A549 (cell line): ENCODE measurements around the gene GPR15LG. TPM values are rescaled to one million over a fixed set of nuclear protein-coding genes. Genes with fewer than 3 reads are reported as not detected.

ENCODE experiments used
- ATAC-seq, 2 experiments: fragments of 200-7000 bp in 1 of 2; fragments of >200 bp in 1 of 2; cut with Nextera tagmentation in 1 of 2; cut with Tn5 transposase in 1 of 2; 3 replicates each; pipeline versions ENCODE4 v1.8.0 to v1.9.1; 2018 to 2020; ENCODE audit warnings: mild to moderate bottlenecking in 1 of 2, moderate library complexity in 1 of 2
- CTCF ChIA-PET: fragments of 300-600 bp; sonication (Branson Sonifier 250); formaldehyde crosslinking; extraction: SDS; loops from one replicate; lab custom pipeline; 2021; ENCODE audit warnings: antibody characterized with exemption, inconsistent platforms; lab: Yijun Ruan, JAX
- POLR2A ChIA-PET: fragments of 350-600 bp; formaldehyde crosslinking; extraction: SDS; loops from one replicate; lab custom pipeline; 2021; ENCODE audit warnings: antibody characterized with exemption, inconsistent platforms; lab: Yijun Ruan, JAX
- DNase-seq, 2 experiments: peaks; one replicate each; pipeline versions ENCODE4 v3.0.0 to v3.0.0-alpha.2; 2011 to 2016; ENCODE audit warnings: low read depth in 1 of 2, low spot score in 1 of 2
- FAIRE-seq: peaks from 2 replicates; lab custom pipeline; 2011; peaks lifted over from hg19 to GRCh38; lab: Jason Lieb, UNC
- H3K27ac ChIP-seq, 2 experiments: fragments of >200 bp; sonication (Bioruptor Twin); formaldehyde crosslinking; 3 replicates each; pipeline ENCODE4 v1.5.1; 2016 to 2017
- H3K4me1 ChIP-seq: fragments of >200 bp; sonication (Bioruptor Twin); formaldehyde crosslinking; 3 replicates; pipeline ENCODE4 v1.6.1; 2016
- H3K4me2 ChIP-seq: fragments of >200 bp; sonication (Bioruptor Twin); formaldehyde crosslinking; 3 replicates; pipeline ENCODE4 v1.6.1; 2016
- H3K4me3 ChIP-seq: fragments of >200 bp; sonication (Bioruptor Twin); formaldehyde crosslinking; 3 replicates; pipeline ENCODE4 v1.5.1; 2016
- H3K9me3 ChIP-seq: fragments of >200 bp; sonication (Bioruptor Twin); formaldehyde crosslinking; 3 replicates; pipeline ENCODE4 v1.6.1; 2016
- BHLHE40 ChIP-seq: IDR thresholded peaks from 2 replicates; pipeline ENCODE4 v1.6.1; 2012; ENCODE audit warnings: low read depth, low read length, inconsistent platforms
- CBX2 ChIP-seq: fragments of 200-600 bp; sonication (generic); IDR thresholded peaks from 2 replicates; pipeline ENCODE4 v1.6.1; 2016; ENCODE audit warnings: low read depth, mild to moderate bottlenecking, borderline replicate concordance
- CBX8 ChIP-seq: fragments of 200-600 bp; sonication (generic); IDR thresholded peaks from 2 replicates; pipeline ENCODE4 v1.6.1; 2016
- CHD4 ChIP-seq: fragments of 200-600 bp; sonication (generic); IDR thresholded peaks from 2 replicates; pipeline ENCODE4 v1.6.1; 2016; ENCODE audit warnings: antibody characterized with exemption, mild to moderate bottlenecking, borderline replicate concordance
- EHF ChIP-seq: fragments of 250-450 bp; sonication (Bioruptor Pico); IDR thresholded peaks from 2 replicates; pipeline ENCODE4 v1.5.0; 2020; ENCODE audit warnings: mild to moderate bottlenecking
- EP300 ChIP-seq, 2 experiments: fragments of >200 bp; sonication (Bioruptor Twin); formaldehyde crosslinking; IDR thresholded peaks; 2 replicates in 1 of 2; 3 replicates in 1 of 2; pipeline ENCODE4 v1.6.1; 2016 to 2017
- FOSB ChIP-seq: fragments of 250-450 bp; sonication (Bioruptor Pico); IDR thresholded peaks from 2 replicates; pipeline ENCODE4 v1.5.0; 2020; ENCODE audit warnings: mild to moderate bottlenecking, moderate library complexity
- FOSL2 ChIP-seq, 2 experiments: fragments of 450-650 bp in 1 of 2; fragments of >200 bp in 1 of 2; sonication (Bioruptor Twin) in 1 of 2; formaldehyde crosslinking; IDR thresholded peaks; 2 replicates each; pipeline versions ENCODE4 v1.5.0 to v1.6.1; 2016 to 2020; ENCODE audit warnings: mild to moderate bottlenecking in 1 of 2, moderate library complexity in 1 of 2
- HDAC2 ChIP-seq: fragments of 200-600 bp; sonication (generic); IDR thresholded peaks from 2 replicates; pipeline ENCODE4 v1.6.1; 2016
- HOXB13 ChIP-seq: fragments of 250-450 bp; sonication (Bioruptor Pico); IDR thresholded peaks from 2 replicates; pipeline ENCODE4 v1.5.0; 2020; ENCODE audit warnings: low read depth, mild to moderate bottlenecking, moderate library complexity
- HOXB5 ChIP-seq: fragments of 250-450 bp; sonication (Bioruptor Pico); IDR thresholded peaks from 2 replicates; pipeline ENCODE4 v1.5.0; 2020; ENCODE audit warnings: mild to moderate bottlenecking, moderate library complexity
- JUN ChIP-seq, 2 experiments: fragments of >200 bp; sonication (Bioruptor Twin); formaldehyde crosslinking; IDR thresholded peaks; 2 replicates in 1 of 2; 3 replicates in 1 of 2; pipeline ENCODE4 v1.6.1; 2016 to 2017
- JUNB ChIP-seq: fragments of >200 bp; sonication (Bioruptor Twin); formaldehyde crosslinking; IDR thresholded peaks from 2 replicates; pipeline ENCODE4 v1.6.1; 2016
- KDM1A ChIP-seq: fragments of 200-600 bp; sonication (generic); IDR thresholded peaks from 2 replicates; pipeline ENCODE4 v1.6.1; 2016; ENCODE audit warnings: low read depth, mild to moderate bottlenecking
- MAFK ChIP-seq: fragments of 450-650 bp; IDR thresholded peaks from 2 replicates; pipeline ENCODE4 v1.6.1; 2014; ENCODE audit not compliant: partially characterized antibody
- MAX ChIP-seq: IDR thresholded peaks from 2 replicates; pipeline ENCODE4 v1.6.1; 2012
- MAZ ChIP-seq: fragments of 150-350 bp; IDR thresholded peaks from 2 replicates; pipeline ENCODE4 v1.6.1; 2014; ENCODE audit warnings: antibody characterized with exemption, low read depth, low read length, borderline replicate concordance
- NFE2L2 ChIP-seq: fragments of 150-350 bp; conservative IDR thresholded peaks from 2 replicates; pipeline ENCODE4 v1.6.1; 2014; ENCODE audit warnings: low read length
- PHF8 ChIP-seq: fragments of 200-600 bp; sonication (generic); IDR thresholded peaks from 2 replicates; pipeline ENCODE4 v1.6.1; 2016; ENCODE audit warnings: low read depth, mild to moderate bottlenecking, antibody characterized with exemption, moderate library complexity, borderline replicate concordance
- POLR2A ChIP-seq: IDR thresholded peaks from 2 replicates; pipeline ENCODE4 v1.6.1; 2012; ENCODE audit warnings: mild to moderate bottlenecking, low read length
- POLR2AphosphoS2 ChIP-seq: conservative IDR thresholded peaks from 2 replicates; pipeline ENCODE4 v1.6.1; 2012; ENCODE audit warnings: low read length, improper control_type of control experiment, inconsistent platforms
- RAD21 ChIP-seq, 2 experiments: fragments of >200 bp in 1 of 2; sonication (Bioruptor Twin) in 1 of 2; formaldehyde crosslinking in 1 of 2; IDR thresholded peaks in 1 of 2; conservative IDR thresholded peaks in 1 of 2; 2 replicates in 1 of 2; 3 replicates in 1 of 2; pipeline ENCODE4 v1.6.1; 2012 to 2018; ENCODE audit warnings: inconsistent platforms in 1 of 2
- SMC3 ChIP-seq: fragments of >200 bp; sonication (Bioruptor Twin); formaldehyde crosslinking; IDR thresholded peaks from 3 replicates; pipeline ENCODE4 v1.6.1; 2018; ENCODE audit warnings: inconsistent platforms
- SREBF2 ChIP-seq: fragments of 450-650 bp; IDR thresholded peaks from 2 replicates; pipeline ENCODE4 v1.6.1; 2014; ENCODE audit warnings: mild to moderate bottlenecking, moderate library complexity
- TFCP2L1 ChIP-seq: fragments of 250-450 bp; sonication (Bioruptor Pico); IDR thresholded peaks from 2 replicates; pipeline ENCODE4 v1.5.0; 2021; ENCODE audit warnings: mild to moderate bottlenecking
- ZC3H11A ChIP-seq: fragments of 450-650 bp; IDR thresholded peaks from 2 replicates; pipeline ENCODE4 v1.6.1; 2014; ENCODE audit warnings: antibody characterized with exemption, mild to moderate bottlenecking
- ZFP36 ChIP-seq: fragments of 450-650 bp; IDR thresholded peaks from 2 replicates; pipeline ENCODE4 v1.6.1; 2014; ENCODE audit warnings: borderline replicate concordance; ENCODE audit not compliant: partially characterized antibody
- ZNF302 ChIP-seq: fragments of 250-450 bp; sonication (Bioruptor Pico); IDR thresholded peaks from 2 replicates; pipeline ENCODE4 v1.9.0; 2021; ENCODE audit warnings: inconsistent platforms, mild to moderate bottlenecking, moderate library complexity
- WGBS: methylation state at CpG from one replicate; pipeline ENCODE4 v1.1.6; 2017; ENCODE audit errors: missing lambda C conversion rate; 5-methylcytosine and 5-hydroxymethylcytosine counted together
- polyA plus RNA-seq, 4 experiments: library from polyadenylated mRNA; depleted of rRNA in 3 of 4; stranded (reverse); fragments of >200 nt; fragmentation: RNase III in 1 of 4; extraction: RNeasy Plus Mini Kit Qiagen cat#74134 plus additional on column Dnase treatment in 1 of 4; gene quantifications; 2 replicates in 3 of 4; 3 replicates in 1 of 4; pipeline ENCODE4 v1.2.3, GENCODE V29; 2011 to 2017
- TF ChIP-seq, protein P1 (sequence below): IDR thresholded peaks from 2 replicates; pipeline ENCODE4 v1.6.1; 2012; ENCODE audit warnings: low read depth, borderline replicate concordance
- TF ChIP-seq, protein P2 (sequence below): fragments of 250-450 bp; sonication (Bioruptor Pico); IDR thresholded peaks from 2 replicates; pipeline ENCODE4 v1.5.0; 2020; ENCODE audit warnings: low read depth, mild to moderate bottlenecking, moderate library complexity
- TF ChIP-seq, protein P3 (sequence below): fragments of >200 bp; sonication (Bioruptor Twin); formaldehyde crosslinking; IDR thresholded peaks from 3 replicates; pipeline ENCODE4 v1.5.1; 2016
- TF ChIP-seq, protein P4 (sequence below): fragments of 200-600 bp; sonication (generic); IDR thresholded peaks from 2 replicates; pipeline ENCODE4 v1.6.1; 2016; ENCODE audit warnings: antibody characterized with exemption, mild to moderate bottlenecking, moderate library complexity

The GPR15LG gene
- polyA plus RNA-seq, 2 of the 4 experiments (the other 2 are of a cell fraction), result not detected

DNA sequence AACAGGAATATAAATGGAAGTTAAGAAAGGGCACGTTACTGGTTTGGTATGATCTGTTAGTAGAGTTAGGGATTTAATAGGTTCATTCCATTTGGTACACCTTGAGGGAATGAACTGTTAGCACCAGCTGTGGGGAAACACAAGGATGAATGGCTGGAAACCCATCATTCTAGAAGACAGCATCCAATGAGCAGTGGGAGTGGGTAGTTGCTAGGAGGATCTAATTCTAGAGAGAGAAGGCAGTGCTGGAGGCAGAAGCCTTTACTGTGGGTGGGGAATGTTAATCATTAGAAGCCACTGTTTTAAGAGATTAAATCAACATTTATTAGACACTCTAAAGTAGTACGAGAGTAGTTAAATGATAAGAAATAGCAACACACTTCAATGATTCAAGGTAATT, 15.5 kb upstream of the GPR15LG start:
- ChIA-PET POLR2A (no interaction called here), CTCF (interaction anchor here (2.3 kb wide), 1 partner anchor 9 kb away, joined by 6 read pairs; no protein-coding TSS in a partner anchor)
- no peak overlapping the region for H3K4me2 ChIP-seq
- no peak for DNase-seq
- no peaks in the 10 kb centered on the region for H3K4me1 ChIP-seq
- no peak for FAIRE-seq
- no peak for TF ChIP-seq CBX8
- no peak for TF ChIP-seq ZC3H11A
- TF ChIP-seq HDAC2, result no peak
- TF ChIP-seq, protein P1, sequence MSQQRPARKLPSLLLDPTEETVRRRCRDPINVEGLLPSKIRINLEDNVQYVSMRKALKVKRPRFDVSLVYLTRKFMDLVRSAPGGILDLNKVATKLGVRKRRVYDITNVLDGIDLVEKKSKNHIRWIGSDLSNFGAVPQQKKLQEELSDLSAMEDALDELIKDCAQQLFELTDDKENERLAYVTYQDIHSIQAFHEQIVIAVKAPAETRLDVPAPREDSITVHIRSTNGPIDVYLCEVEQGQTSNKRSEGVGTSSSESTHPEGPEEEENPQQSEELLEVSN, result no peak
- TF ChIP-seq SMC3, result no peak
- TF ChIP-seq, protein P2, sequence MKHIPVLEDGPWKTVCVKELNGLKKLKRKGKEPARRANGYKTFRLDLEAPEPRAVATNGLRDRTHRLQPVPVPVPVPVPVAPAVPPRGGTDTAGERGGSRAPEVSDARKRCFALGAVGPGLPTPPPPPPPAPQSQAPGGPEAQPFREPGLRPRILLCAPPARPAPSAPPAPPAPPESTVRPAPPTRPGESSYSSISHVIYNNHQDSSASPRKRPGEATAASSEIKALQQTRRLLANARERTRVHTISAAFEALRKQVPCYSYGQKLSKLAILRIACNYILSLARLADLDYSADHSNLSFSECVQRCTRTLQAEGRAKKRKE (CRISPR knock-in tag), result no peak
- TF ChIP-seq HOXB5, result no peak
- TF ChIP-seq JUNB, result no peak
- no peak for TF ChIP-seq FOSB (CRISPR knock-in tag)
- no peak for TF ChIP-seq SREBF2
- no peak for TF ChIP-seq MAX
- TF ChIP-seq, protein P3, sequence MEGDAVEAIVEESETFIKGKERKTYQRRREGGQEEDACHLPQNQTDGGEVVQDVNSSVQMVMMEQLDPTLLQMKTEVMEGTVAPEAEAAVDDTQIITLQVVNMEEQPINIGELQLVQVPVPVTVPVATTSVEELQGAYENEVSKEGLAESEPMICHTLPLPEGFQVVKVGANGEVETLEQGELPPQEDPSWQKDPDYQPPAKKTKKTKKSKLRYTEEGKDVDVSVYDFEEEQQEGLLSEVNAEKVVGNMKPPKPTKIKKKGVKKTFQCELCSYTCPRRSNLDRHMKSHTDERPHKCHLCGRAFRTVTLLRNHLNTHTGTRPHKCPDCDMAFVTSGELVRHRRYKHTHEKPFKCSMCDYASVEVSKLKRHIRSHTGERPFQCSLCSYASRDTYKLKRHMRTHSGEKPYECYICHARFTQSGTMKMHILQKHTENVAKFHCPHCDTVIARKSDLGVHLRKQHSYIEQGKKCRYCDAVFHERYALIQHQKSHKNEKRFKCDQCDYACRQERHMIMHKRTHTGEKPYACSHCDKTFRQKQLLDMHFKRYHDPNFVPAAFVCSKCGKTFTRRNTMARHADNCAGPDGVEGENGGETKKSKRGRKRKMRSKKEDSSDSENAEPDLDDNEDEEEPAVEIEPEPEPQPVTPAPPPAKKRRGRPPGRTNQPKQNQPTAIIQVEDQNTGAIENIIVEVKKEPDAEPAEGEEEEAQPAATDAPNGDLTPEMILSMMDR, result no peak
- no peak for TF ChIP-seq TFCP2L1 (CRISPR knock-in tag)
- no peak for TF ChIP-seq ZNF302 (CRISPR knock-in tag)
- TF ChIP-seq FOSL2 (IDR thresholded peaks at IDR 0.05), result no peak
- no peak for TF ChIP-seq FOSL2 (CRISPR knock-in tag; IDR thresholded peaks at IDR 0.05)
- no peak for TF ChIP-seq BHLHE40
- TF ChIP-seq KDM1A, result no peak
- no peak for TF ChIP-seq MAZ
- TF ChIP-seq RAD21 (conservative IDR thresholded peaks at IDR 0.05 in 1 of 2, IDR thresholded peaks at IDR 0.05 in 1 of 2), result no peak
- peak in 1 of 2 experiments; percentile 13; a peak in 1 of 6 replicates for ATAC-seq
- no peaks in the 10 kb centered on the region for H3K9me3 ChIP-seq
- WGBS, result 81% methylated on average over 2 of the region's 2 CpGs
- H3K27ac ChIP-seq, result no peak overlapping the region
- H3K4me3 ChIP-seq, result no peak overlapping the region

DNA sequence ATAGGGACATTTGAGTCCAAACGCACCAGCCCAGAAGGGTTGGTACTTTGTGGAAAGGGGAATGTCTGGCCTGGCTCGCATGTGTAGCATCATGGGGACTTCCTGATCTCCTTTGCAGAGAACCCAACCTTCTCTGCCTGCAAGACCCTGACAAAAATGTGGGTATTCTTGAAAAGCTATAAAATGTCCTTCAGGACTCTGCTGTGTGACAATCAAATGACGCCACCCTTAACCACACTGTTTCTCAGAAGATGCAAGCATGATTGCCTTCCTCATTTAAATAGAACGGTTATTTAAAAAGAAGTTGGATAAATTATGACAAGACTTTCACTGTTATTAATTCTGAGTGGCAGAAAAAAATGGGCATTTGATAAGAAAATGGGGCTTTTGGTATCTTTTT, 15.1 kb upstream of the GPR15LG start:
- Histone ChIP-seq H3K4me3 (no peak overlapping the region), H3K27ac (no peak overlapping the region), H3K9me3 (no peaks in the 10 kb centered on the region), H3K4me2 (no peak overlapping the region), H3K4me1 (no peaks in the 10 kb centered on the region)
- TF ChIP-seq, protein P4, sequence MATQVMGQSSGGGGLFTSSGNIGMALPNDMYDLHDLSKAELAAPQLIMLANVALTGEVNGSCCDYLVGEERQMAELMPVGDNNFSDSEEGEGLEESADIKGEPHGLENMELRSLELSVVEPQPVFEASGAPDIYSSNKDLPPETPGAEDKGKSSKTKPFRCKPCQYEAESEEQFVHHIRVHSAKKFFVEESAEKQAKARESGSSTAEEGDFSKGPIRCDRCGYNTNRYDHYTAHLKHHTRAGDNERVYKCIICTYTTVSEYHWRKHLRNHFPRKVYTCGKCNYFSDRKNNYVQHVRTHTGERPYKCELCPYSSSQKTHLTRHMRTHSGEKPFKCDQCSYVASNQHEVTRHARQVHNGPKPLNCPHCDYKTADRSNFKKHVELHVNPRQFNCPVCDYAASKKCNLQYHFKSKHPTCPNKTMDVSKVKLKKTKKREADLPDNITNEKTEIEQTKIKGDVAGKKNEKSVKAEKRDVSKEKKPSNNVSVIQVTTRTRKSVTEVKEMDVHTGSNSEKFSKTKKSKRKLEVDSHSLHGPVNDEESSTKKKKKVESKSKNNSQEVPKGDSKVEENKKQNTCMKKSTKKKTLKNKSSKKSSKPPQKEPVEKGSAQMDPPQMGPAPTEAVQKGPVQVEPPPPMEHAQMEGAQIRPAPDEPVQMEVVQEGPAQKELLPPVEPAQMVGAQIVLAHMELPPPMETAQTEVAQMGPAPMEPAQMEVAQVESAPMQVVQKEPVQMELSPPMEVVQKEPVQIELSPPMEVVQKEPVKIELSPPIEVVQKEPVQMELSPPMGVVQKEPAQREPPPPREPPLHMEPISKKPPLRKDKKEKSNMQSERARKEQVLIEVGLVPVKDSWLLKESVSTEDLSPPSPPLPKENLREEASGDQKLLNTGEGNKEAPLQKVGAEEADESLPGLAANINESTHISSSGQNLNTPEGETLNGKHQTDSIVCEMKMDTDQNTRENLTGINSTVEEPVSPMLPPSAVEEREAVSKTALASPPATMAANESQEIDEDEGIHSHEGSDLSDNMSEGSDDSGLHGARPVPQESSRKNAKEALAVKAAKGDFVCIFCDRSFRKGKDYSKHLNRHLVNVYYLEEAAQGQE, result no peak
- TF ChIP-seq EP300 (IDR thresholded peaks at IDR 0.05) (no peak), JUNB (no peak), JUN (IDR thresholded peaks at IDR 0.05) (no peak), POLR2AphosphoS2 (no peak), SMC3 (no peak), CBX2 (no peak), CBX8 (no peak), EHF (CRISPR knock-in tag) (no peak), ZNF302 (CRISPR knock-in tag) (no peak), CHD4 (no peak), MAX (no peak), ZFP36 (no peak), HOXB13 (CRISPR knock-in tag) (no peak), MAZ (no peak), MAFK (no peak), NFE2L2 (no peak), POLR2A (no peak), PHF8 (no peak), HDAC2 (no peak)
- ChIA-PET POLR2A (no interaction called here), CTCF (interaction anchor here (0.8 to 2.3 kb wide), 3 partner anchors 10 to 45 kb away, joined by 3 to 6 read pairs (median 3); no protein-coding TSS in a partner anchor)
- WGBS, result 80% methylated on average over 4 of the region's 4 CpGs
- FAIRE-seq (no peak), ATAC-seq (peak in 1 of 2 experiments; percentile 19; a peak in 1 of 6 replicates), DNase-seq (no peak)
